Measurements from ENCODE around the gene HFM1.
"Not testable (repeated sequence)": the region's sequence is repeated elsewhere in the genome, so short reads cannot be mapped to it uniquely, and the experiment has no call there.

HFM1 gene

GRCh38 chr1:91374086-91374485 is 30.6 kb downstream of the HFM1 start:
- Histone ChIP-seq H3K9me3 (ENCODE audit: control insufficient read depth in 2 of 2, low read length in 2 of 2) (no peaks in the 10 kb centered on the region), H3K9ac (ENCODE audit: low read depth in 1 of 2, low read length in 2 of 2) (no peak overlapping the region), H3K36me3 (ENCODE audit: control insufficient read depth in 2 of 2, insufficient read depth in 2 of 2, low read length in 2 of 2) (no peaks in the 10 kb centered on the region), H3K4me3 (ENCODE audit: low read length in 2 of 2) (no peak overlapping the region), H3K4me1 (ENCODE audit: control insufficient read depth in 2 of 2, insufficient read depth in 2 of 2, low read length in 2 of 2) (no peaks in the 10 kb centered on the region), H3K27me3 (ENCODE audit: control insufficient read depth in 2 of 2, insufficient read depth in 2 of 2, low read length in 2 of 2) (no peaks in the 10 kb centered on the region), H3K27ac (ENCODE audit: low read depth in 2 of 2, low read length in 2 of 2) (no peak overlapping the region)

- not testable (repeated sequence) for H3K9me3 ChIP-seq (ENCODE audit: control insufficient read depth in 2 of 2, low read length in 2 of 2); H3K4me3 ChIP-seq (ENCODE audit: low read length in 2 of 2); H3K36me3 ChIP-seq (ENCODE audit: control insufficient read depth in 2 of 2, insufficient read depth in 2 of 2, low read length in 2 of 2); H3K27ac ChIP-seq (ENCODE audit: low read depth in 2 of 2, low read length in 2 of 2); H3K4me1 ChIP-seq (ENCODE audit: control insufficient read depth in 2 of 2, insufficient read depth in 2 of 2, low read length in 2 of 2); H3K27me3 ChIP-seq (ENCODE audit: control insufficient read depth in 2 of 2, insufficient read depth in 2 of 2, low read length in 2 of 2); H3K9ac ChIP-seq (ENCODE audit: low read depth in 1 of 2, low read length in 2 of 2)
These were observed 32.4 kb downstream of the HFM1 start for GRCh38 chr1:91372230-91372629.

GRCh38 chr1:91349524-91349923 is 55.1 kb downstream of the HFM1 start:
- Histone ChIP-seq H3K27ac (ENCODE audit: low read depth in 2 of 2, low read length in 2 of 2) (no peak overlapping the region), H3K9ac (ENCODE audit: low read depth in 1 of 2, low read length in 2 of 2) (no peak overlapping the region), H3K36me3 (ENCODE audit: control insufficient read depth in 2 of 2, insufficient read depth in 2 of 2, low read length in 2 of 2) (no peaks in the 10 kb centered on the region), H3K27me3 (ENCODE audit: control insufficient read depth in 2 of 2, insufficient read depth in 2 of 2, low read length in 2 of 2) (no peaks in the 10 kb centered on the region), H3K4me1 (ENCODE audit: control insufficient read depth in 2 of 2, insufficient read depth in 2 of 2, low read length in 2 of 2) (no peaks in the 10 kb centered on the region), H3K9me3 (ENCODE audit: control insufficient read depth in 2 of 2, low read length in 2 of 2) (no peaks in the 10 kb centered on the region), H3K4me3 (ENCODE audit: low read length in 2 of 2) (no peak overlapping the region)

GRCh38 chr1:91346824-91347223 is 57.8 kb downstream of the HFM1 start:
- H3K9ac ChIP-seq (ENCODE audit: low read depth in 1 of 2, low read length in 2 of 2), result no peak overlapping the region
- H3K9me3 ChIP-seq (ENCODE audit: control insufficient read depth in 2 of 2, low read length in 2 of 2), result no peaks in the 10 kb centered on the region
- no peak overlapping the region for H3K4me3 ChIP-seq (ENCODE audit: low read length in 2 of 2)
- no peaks in the 10 kb centered on the region for H3K27me3 ChIP-seq (ENCODE audit: control insufficient read depth in 2 of 2, insufficient read depth in 2 of 2, low read length in 2 of 2)
- no peak overlapping the region for H3K27ac ChIP-seq (ENCODE audit: low read depth in 2 of 2, low read length in 2 of 2)
- no peaks in the 10 kb centered on the region for H3K36me3 ChIP-seq (ENCODE audit: control insufficient read depth in 2 of 2, insufficient read depth in 2 of 2, low read length in 2 of 2)
- no peaks in the 10 kb centered on the region for H3K4me1 ChIP-seq (ENCODE audit: control insufficient read depth in 2 of 2, insufficient read depth in 2 of 2, low read length in 2 of 2)

- Histone ChIP-seq H3K4me3 (ENCODE audit: low read length in 2 of 2) (no peak overlapping the region), H3K4me1 (ENCODE audit: control insufficient read depth in 2 of 2, insufficient read depth in 2 of 2, low read length in 2 of 2) (no peaks in the 10 kb centered on the region), H3K9me3 (ENCODE audit: control insufficient read depth in 2 of 2, low read length in 2 of 2) (no peaks in the 10 kb centered on the region), H3K27me3 (ENCODE audit: control insufficient read depth in 2 of 2, insufficient read depth in 2 of 2, low read length in 2 of 2) (no peaks in the 10 kb centered on the region), H3K9ac (ENCODE audit: low read depth in 1 of 2, low read length in 2 of 2) (no peak overlapping the region), H3K36me3 (ENCODE audit: control insufficient read depth in 2 of 2, insufficient read depth in 2 of 2, low read length in 2 of 2) (no peaks in the 10 kb centered on the region), H3K27ac (ENCODE audit: low read depth in 2 of 2, low read length in 2 of 2) (no peak overlapping the region)
These were observed 59.1 kb downstream of the HFM1 start for GRCh38 chr1:91345395-91346005.

- Histone ChIP-seq H3K27me3 (ENCODE audit: control insufficient read depth in 2 of 2, insufficient read depth in 2 of 2, low read length in 2 of 2) (no peaks in the 10 kb centered on the region), H3K36me3 (ENCODE audit: control insufficient read depth in 2 of 2, insufficient read depth in 2 of 2, low read length in 2 of 2) (no peaks in the 10 kb centered on the region), H3K4me3 (ENCODE audit: low read length in 2 of 2) (no peak overlapping the region), H3K4me1 (ENCODE audit: control insufficient read depth in 2 of 2, insufficient read depth in 2 of 2, low read length in 2 of 2) (no peaks in the 10 kb centered on the region), H3K9me3 (ENCODE audit: control insufficient read depth in 2 of 2, low read length in 2 of 2) (no peaks in the 10 kb centered on the region), H3K27ac (ENCODE audit: low read depth in 2 of 2, low read length in 2 of 2) (no peak overlapping the region), H3K9ac (ENCODE audit: low read depth in 1 of 2, low read length in 2 of 2) (no peak overlapping the region)
These were observed 66.1 kb downstream of the HFM1 start for GRCh38 chr1:91338501-91338900.

- Histone ChIP-seq H3K9ac (ENCODE audit: low read depth in 1 of 2, low read length in 2 of 2) (no peak overlapping the region), H3K9me3 (ENCODE audit: control insufficient read depth in 2 of 2, low read length in 2 of 2) (no peaks in the 10 kb centered on the region), H3K4me3 (ENCODE audit: low read length in 2 of 2) (no peak overlapping the region), H3K4me1 (ENCODE audit: control insufficient read depth in 2 of 2, insufficient read depth in 2 of 2, low read length in 2 of 2) (no peaks in the 10 kb centered on the region), H3K27ac (ENCODE audit: low read depth in 2 of 2, low read length in 2 of 2) (no peak overlapping the region), H3K36me3 (ENCODE audit: control insufficient read depth in 2 of 2, insufficient read depth in 2 of 2, low read length in 2 of 2) (no peaks in the 10 kb centered on the region), H3K27me3 (ENCODE audit: control insufficient read depth in 2 of 2, insufficient read depth in 2 of 2, low read length in 2 of 2) (no peaks in the 10 kb centered on the region)
These were observed 69.0 kb downstream of the HFM1 start for GRCh38 chr1:91335603-91336002.

- H3K36me3 ChIP-seq (ENCODE audit: control insufficient read depth in 2 of 2, insufficient read depth in 2 of 2, low read length in 2 of 2), result no peaks in the 10 kb centered on the region
- H3K4me3 ChIP-seq (ENCODE audit: low read length in 2 of 2), result no peak overlapping the region
- no peaks in the 10 kb centered on the region for H3K9me3 ChIP-seq (ENCODE audit: control insufficient read depth in 2 of 2, low read length in 2 of 2)
- no peaks in the 10 kb centered on the region for H3K4me1 ChIP-seq (ENCODE audit: control insufficient read depth in 2 of 2, insufficient read depth in 2 of 2, low read length in 2 of 2)
- no peak overlapping the region for H3K9ac ChIP-seq (ENCODE audit: low read depth in 1 of 2, low read length in 2 of 2)
- H3K27ac ChIP-seq (ENCODE audit: low read depth in 2 of 2, low read length in 2 of 2), result no peak overlapping the region
- no peaks in the 10 kb centered on the region for H3K27me3 ChIP-seq (ENCODE audit: control insufficient read depth in 2 of 2, insufficient read depth in 2 of 2, low read length in 2 of 2)
These were observed 69.8 kb downstream of the HFM1 start for GRCh38 chr1:91334856-91335255.

GRCh38 chr1:91325456-91325855 is 79.2 kb downstream of the HFM1 start:
- Histone ChIP-seq H3K4me3 (ENCODE audit: low read length in 2 of 2) (no peak overlapping the region), H3K36me3 (ENCODE audit: control insufficient read depth in 2 of 2, insufficient read depth in 2 of 2, low read length in 2 of 2) (no peaks in the 10 kb centered on the region), H3K9me3 (ENCODE audit: control insufficient read depth in 2 of 2, low read length in 2 of 2) (no peaks in the 10 kb centered on the region), H3K9ac (ENCODE audit: low read depth in 1 of 2, low read length in 2 of 2) (no peak overlapping the region), H3K27ac (ENCODE audit: low read depth in 2 of 2, low read length in 2 of 2) (no peak overlapping the region), H3K4me1 (ENCODE audit: control insufficient read depth in 2 of 2, insufficient read depth in 2 of 2, low read length in 2 of 2) (no peaks in the 10 kb centered on the region), H3K27me3 (ENCODE audit: control insufficient read depth in 2 of 2, insufficient read depth in 2 of 2, low read length in 2 of 2) (no peaks in the 10 kb centered on the region)

- Histone ChIP-seq H3K9ac (ENCODE audit: low read depth in 1 of 2, low read length in 2 of 2) (no peak overlapping the region), H3K4me3 (ENCODE audit: low read length in 2 of 2) (no peak overlapping the region), H3K36me3 (ENCODE audit: control insufficient read depth in 2 of 2, insufficient read depth in 2 of 2, low read length in 2 of 2) (no peaks in the 10 kb centered on the region), H3K9me3 (ENCODE audit: control insufficient read depth in 2 of 2, low read length in 2 of 2) (no peaks in the 10 kb centered on the region), H3K27ac (ENCODE audit: low read depth in 2 of 2, low read length in 2 of 2) (no peak overlapping the region), H3K4me1 (ENCODE audit: control insufficient read depth in 2 of 2, insufficient read depth in 2 of 2, low read length in 2 of 2) (no peaks in the 10 kb centered on the region), H3K27me3 (ENCODE audit: control insufficient read depth in 2 of 2, insufficient read depth in 2 of 2, low read length in 2 of 2) (no peaks in the 10 kb centered on the region)
These were observed 90.0 kb downstream of the HFM1 start for GRCh38 chr1:91314643-91315042.

GRCh38 chr1:91311672-91312071 is 93.0 kb downstream of the HFM1 start:
- H3K9ac ChIP-seq (ENCODE audit: low read depth in 1 of 2, low read length in 2 of 2), result no peak overlapping the region
- H3K4me3 ChIP-seq (ENCODE audit: low read length in 2 of 2), result no peak overlapping the region
- H3K27ac ChIP-seq (ENCODE audit: low read depth in 2 of 2, low read length in 2 of 2), result no peak overlapping the region
- H3K9me3 ChIP-seq (ENCODE audit: control insufficient read depth in 2 of 2, low read length in 2 of 2), result peaks cover 0 to 2% of the 10 kb centered on the region in 2 donors
- no peaks in the 10 kb centered on the region for H3K27me3 ChIP-seq (ENCODE audit: control insufficient read depth in 2 of 2, insufficient read depth in 2 of 2, low read length in 2 of 2)
- no peaks in the 10 kb centered on the region for H3K4me1 ChIP-seq (ENCODE audit: control insufficient read depth in 2 of 2, insufficient read depth in 2 of 2, low read length in 2 of 2)
- H3K36me3 ChIP-seq (ENCODE audit: control insufficient read depth in 2 of 2, insufficient read depth in 2 of 2, low read length in 2 of 2), result no peaks in the 10 kb centered on the region

Data from mucosa of rectum (tissue), 2 donors.